ENCODE measurements around the gene CA7. TPM values are rescaled to one million over a fixed set of nuclear protein-coding genes. Genes with fewer than 3 reads are reported as not detected.

The CA7 gene
- total RNA-seq, 1 donor from 2014 or later, result not detected

DNA sequence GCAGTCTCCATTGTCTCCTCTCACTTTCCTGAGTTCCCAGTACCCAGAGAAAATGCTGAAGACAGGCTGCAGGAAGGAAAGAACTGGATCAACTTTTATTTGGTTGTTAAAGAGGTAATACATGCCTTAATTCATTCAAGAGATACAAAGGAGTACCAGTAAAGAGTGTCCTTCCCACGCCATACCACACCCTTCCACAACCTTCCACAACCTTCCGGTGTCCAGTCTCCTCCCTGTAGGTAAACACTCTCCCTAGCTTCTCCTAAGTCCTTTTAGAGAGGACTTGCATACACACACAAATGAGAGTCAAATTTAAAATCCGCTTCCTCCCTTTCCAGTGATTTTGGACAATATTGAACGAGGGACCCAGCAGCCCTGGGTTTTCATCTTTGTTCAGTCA, 2.8 kb upstream of the CA7 start:
- Mint-ChIP-seq H3K36me3 (ENCODE audit: low read depth) (no peaks in the 10 kb centered on the region), H3K9me3 (peaks cover 5% of the 10 kb centered on the region), H3K4me1 (no peaks in the 10 kb centered on the region), H3K27ac (ENCODE audit: unreplicated experiment) (no peak overlapping the region), H3K4me3 (no peak overlapping the region), H3K27me3 (ENCODE audit: low read depth) (peaks cover 90% of the 10 kb centered on the region)
- no peak for DNase-seq (ENCODE audit: low read depth, low spot score)
- TF ChIP-seq, protein P1, sequence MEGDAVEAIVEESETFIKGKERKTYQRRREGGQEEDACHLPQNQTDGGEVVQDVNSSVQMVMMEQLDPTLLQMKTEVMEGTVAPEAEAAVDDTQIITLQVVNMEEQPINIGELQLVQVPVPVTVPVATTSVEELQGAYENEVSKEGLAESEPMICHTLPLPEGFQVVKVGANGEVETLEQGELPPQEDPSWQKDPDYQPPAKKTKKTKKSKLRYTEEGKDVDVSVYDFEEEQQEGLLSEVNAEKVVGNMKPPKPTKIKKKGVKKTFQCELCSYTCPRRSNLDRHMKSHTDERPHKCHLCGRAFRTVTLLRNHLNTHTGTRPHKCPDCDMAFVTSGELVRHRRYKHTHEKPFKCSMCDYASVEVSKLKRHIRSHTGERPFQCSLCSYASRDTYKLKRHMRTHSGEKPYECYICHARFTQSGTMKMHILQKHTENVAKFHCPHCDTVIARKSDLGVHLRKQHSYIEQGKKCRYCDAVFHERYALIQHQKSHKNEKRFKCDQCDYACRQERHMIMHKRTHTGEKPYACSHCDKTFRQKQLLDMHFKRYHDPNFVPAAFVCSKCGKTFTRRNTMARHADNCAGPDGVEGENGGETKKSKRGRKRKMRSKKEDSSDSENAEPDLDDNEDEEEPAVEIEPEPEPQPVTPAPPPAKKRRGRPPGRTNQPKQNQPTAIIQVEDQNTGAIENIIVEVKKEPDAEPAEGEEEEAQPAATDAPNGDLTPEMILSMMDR (conservative IDR thresholded peaks at IDR 0.05), result no peak

DNA sequence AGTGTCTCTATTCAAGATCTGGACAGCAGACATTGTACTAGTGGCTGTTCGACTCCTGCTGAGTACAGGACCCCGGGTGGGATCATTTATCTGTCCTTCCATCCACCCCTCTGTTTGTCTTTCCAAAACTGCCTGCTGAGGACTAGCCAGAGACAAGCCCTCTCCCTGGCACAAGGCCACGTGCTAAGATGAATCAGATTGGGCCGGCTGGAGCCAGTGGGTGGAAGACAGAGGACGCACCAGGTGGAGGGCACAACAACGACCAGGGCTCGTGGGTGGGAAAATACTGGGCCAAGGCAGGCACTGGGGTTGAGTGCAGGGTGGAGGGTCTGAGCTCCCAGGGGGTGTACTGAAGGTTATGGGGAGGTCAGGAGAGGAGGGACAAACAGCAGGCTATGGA, 1.4 kb upstream of the CA7 start:
- Mint-ChIP-seq H3K4me3 (peak overlapping the region; percentile 3), H3K27me3 (ENCODE audit: low read depth) (peaks cover 93% of the 10 kb centered on the region), H3K4me1 (no peaks in the 10 kb centered on the region), H3K36me3 (ENCODE audit: low read depth) (no peaks in the 10 kb centered on the region), H3K9me3 (peaks cover 5% of the 10 kb centered on the region), H3K27ac (ENCODE audit: unreplicated experiment) (no peak overlapping the region)
- TF ChIP-seq, protein P1 (conservative IDR thresholded peaks at IDR 0.05), result no peak
- no peak for DNase-seq (ENCODE audit: low read depth, low spot score)

DNA sequence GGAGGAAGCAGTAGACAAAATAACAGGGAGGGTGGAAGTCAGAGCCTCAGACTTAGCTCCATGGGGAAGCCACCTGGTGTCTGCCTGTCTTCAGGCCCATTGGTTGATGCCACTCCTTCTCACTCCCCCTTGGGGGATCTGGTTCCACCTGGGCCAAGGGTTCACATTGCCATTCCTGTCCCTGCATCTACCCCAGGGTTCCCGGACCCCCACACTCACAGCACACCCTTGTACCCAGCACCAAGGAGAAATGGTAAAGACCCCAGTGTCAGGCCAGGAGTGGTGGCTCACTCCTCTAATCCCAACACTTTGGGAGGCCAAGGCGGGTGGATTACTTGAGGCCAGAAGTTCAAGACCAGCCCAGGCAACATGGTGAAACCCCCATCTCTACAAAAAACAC, 1.0 kb upstream of the CA7 start:
- DNase-seq (ENCODE audit: low read depth, low spot score), result no peak
- H3K9me3 Mint-ChIP-seq, result peaks cover 4% of the 10 kb centered on the region
- H3K27ac Mint-ChIP-seq (ENCODE audit: unreplicated experiment), result no peak overlapping the region
- peaks cover 95% of the 10 kb centered on the region for H3K27me3 Mint-ChIP-seq (ENCODE audit: low read depth)
- TF ChIP-seq, protein P1 (conservative IDR thresholded peaks at IDR 0.05), result no peak
- no peaks in the 10 kb centered on the region for H3K4me1 Mint-ChIP-seq
- no peaks in the 10 kb centered on the region for H3K36me3 Mint-ChIP-seq (ENCODE audit: low read depth)
- H3K4me3 Mint-ChIP-seq, result peak overlapping the region; percentile 37

DNA sequence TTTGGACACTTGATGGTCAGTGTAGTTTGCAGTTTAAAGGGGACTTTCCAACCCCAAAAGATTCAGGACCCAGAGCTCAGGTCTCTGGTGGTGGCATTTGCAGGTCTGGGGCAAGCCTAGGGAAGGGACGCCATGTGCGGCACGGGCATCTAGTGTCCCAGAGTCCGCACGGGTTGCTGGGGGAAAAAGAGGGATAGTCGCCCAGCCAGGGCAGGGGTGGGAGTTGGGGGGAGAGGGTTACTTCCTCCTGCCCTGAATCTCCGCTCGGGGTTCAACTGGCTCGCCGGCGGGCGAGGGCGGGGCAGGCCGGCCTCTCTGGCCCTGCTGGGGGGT, 239 bp upstream of the CA7 start:
- TF ChIP-seq, protein P1 (conservative IDR thresholded peaks at IDR 0.05), result no peak
- no peak for DNase-seq (ENCODE audit: low read depth, low spot score)
- no peaks in the 10 kb centered on the region for H3K9me3 Mint-ChIP-seq
- no peaks in the 10 kb centered on the region for H3K36me3 Mint-ChIP-seq (ENCODE audit: low read depth)
- H3K4me1 Mint-ChIP-seq, result no peaks in the 10 kb centered on the region
- H3K27me3 Mint-ChIP-seq (ENCODE audit: low read depth), result peaks cover 95% of the 10 kb centered on the region
- peak overlapping the region; percentile 79 for H3K4me3 Mint-ChIP-seq
- H3K27ac Mint-ChIP-seq (ENCODE audit: unreplicated experiment), result no peak overlapping the region

DNA sequence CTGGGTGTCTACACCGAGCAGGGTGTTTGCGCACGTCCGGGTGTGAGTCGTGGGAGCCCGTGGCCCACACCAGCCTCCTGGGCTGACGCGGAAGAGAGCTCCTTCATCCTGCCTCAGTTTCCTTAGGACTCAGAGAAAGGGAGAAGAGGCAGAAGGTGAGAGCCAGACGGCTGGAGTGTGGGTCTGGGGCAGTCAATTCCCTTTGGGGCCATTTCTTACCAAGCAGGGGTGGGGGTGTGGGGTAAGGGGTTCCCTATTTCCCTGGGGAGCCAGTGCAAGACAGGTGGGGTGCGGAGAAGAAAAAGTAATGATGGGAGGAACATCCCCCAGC, 831 bp downstream of the CA7 start:
- no peaks in the 10 kb centered on the region for H3K4me1 Mint-ChIP-seq
- TF ChIP-seq, protein P1 (conservative IDR thresholded peaks at IDR 0.05), result no peak

DNA sequence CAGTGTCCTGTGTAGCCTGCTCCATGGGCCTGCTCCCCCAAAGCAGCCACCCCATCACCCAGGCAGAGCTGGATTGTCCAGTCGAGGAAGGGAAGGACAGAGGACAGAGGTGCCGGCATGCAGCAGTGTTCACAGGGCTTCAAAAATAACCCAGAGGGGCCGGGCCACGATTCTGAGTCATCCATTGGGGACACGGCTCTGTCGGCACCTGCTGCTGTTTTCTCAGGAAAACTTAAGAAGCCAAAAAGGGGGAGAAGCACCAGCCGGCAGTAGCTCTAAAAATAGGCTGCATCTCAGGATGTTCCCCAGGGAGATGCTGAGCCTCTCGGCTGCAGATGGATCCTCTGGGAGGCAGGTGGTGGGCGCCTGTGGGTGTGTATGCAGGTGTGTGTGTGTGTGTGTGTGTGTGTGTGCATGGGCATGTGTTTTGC, 1.6 kb downstream of the CA7 start:
- Mint-ChIP-seq H3K27ac (ENCODE audit: unreplicated experiment) (no peak overlapping the region), H3K4me1 (no peaks in the 10 kb centered on the region), H3K36me3 (ENCODE audit: low read depth) (no peaks in the 10 kb centered on the region), H3K27me3 (ENCODE audit: low read depth) (peaks cover 84% of the 10 kb centered on the region), H3K9me3 (no peaks in the 10 kb centered on the region), H3K4me3 (peak overlapping the region; percentile 71)
- TF ChIP-seq, protein P1 (conservative IDR thresholded peaks at IDR 0.05), result no peak
- DNase-seq (ENCODE audit: low read depth, low spot score), result no peak

More for the DNA sequence above, 831 bp downstream of the CA7 start:
- H3K27ac Mint-ChIP-seq (ENCODE audit: unreplicated experiment), result peak overlapping the region; percentile 27
- H3K4me3 Mint-ChIP-seq, result peak overlapping the region; percentile 68
- H3K36me3 Mint-ChIP-seq (ENCODE audit: low read depth), result no peaks in the 10 kb centered on the region
- H3K27me3 Mint-ChIP-seq (ENCODE audit: low read depth), result peaks cover 88% of the 10 kb centered on the region
- no peaks in the 10 kb centered on the region for H3K9me3 Mint-ChIP-seq
- DNase-seq (ENCODE audit: low read depth, low spot score), result no peak

All from neural crest cell (in vitro differentiated cells).